HL-60 (cell line): ENCODE measurements around the gene MAN1C1.

Experiments
- SPI1 ChIP-seq: IDR thresholded peaks from 2 replicates; pipeline ENCODE4 v1.6.1; 2012; ENCODE audit warnings: low read depth, mild to moderate bottlenecking, borderline replicate concordance
- TF ChIP-seq, protein P1 (sequence below): IDR thresholded peaks from one replicate; pipeline ENCODE4 v1.5.1; 2011; ENCODE audit warnings: low read length, control low read depth, inconsistent platforms; ENCODE audit not compliant: insufficient read depth

DNA sequence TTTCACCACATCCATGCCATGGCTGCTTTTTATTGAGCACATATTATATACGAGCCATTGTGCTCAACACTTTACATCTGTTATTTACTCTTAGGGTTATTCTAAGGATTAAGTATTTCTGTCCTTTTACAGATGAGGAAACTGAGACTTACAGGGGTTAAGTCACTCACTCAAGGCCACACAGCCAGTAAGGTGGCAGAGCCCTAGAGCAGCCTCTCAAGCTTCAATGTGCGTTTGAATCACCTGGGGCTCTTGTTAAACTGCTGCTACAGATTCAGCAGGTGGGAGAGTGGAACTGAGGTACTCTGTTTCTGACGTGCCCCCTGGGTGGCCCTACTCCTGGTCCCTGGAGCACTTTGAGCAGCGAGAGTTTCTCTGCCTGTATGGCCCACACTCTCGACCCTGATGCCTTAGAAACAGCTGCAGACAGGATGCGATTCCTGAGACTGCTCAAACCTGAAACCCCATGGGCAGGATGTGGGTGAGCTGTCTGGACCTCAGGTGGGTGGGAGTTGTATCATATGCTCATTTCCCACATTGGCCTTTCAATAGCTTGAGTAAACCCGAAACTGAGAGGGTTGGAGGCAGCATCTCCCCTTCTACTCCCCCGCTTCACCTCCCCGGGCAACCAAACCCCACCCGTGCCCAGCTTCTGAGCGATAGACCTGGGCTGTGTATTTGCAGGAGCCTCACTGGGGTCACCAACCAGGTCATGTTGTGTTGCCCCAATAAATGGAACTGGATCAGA, 59.3 kb downstream of the MAN1C1 start:
- TF ChIP-seq, protein P1, sequence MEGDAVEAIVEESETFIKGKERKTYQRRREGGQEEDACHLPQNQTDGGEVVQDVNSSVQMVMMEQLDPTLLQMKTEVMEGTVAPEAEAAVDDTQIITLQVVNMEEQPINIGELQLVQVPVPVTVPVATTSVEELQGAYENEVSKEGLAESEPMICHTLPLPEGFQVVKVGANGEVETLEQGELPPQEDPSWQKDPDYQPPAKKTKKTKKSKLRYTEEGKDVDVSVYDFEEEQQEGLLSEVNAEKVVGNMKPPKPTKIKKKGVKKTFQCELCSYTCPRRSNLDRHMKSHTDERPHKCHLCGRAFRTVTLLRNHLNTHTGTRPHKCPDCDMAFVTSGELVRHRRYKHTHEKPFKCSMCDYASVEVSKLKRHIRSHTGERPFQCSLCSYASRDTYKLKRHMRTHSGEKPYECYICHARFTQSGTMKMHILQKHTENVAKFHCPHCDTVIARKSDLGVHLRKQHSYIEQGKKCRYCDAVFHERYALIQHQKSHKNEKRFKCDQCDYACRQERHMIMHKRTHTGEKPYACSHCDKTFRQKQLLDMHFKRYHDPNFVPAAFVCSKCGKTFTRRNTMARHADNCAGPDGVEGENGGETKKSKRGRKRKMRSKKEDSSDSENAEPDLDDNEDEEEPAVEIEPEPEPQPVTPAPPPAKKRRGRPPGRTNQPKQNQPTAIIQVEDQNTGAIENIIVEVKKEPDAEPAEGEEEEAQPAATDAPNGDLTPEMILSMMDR, result no peak
- no peak for TF ChIP-seq SPI1
